ENCODE data around the gene BCAR3.

Gene BCAR3

DNA sequence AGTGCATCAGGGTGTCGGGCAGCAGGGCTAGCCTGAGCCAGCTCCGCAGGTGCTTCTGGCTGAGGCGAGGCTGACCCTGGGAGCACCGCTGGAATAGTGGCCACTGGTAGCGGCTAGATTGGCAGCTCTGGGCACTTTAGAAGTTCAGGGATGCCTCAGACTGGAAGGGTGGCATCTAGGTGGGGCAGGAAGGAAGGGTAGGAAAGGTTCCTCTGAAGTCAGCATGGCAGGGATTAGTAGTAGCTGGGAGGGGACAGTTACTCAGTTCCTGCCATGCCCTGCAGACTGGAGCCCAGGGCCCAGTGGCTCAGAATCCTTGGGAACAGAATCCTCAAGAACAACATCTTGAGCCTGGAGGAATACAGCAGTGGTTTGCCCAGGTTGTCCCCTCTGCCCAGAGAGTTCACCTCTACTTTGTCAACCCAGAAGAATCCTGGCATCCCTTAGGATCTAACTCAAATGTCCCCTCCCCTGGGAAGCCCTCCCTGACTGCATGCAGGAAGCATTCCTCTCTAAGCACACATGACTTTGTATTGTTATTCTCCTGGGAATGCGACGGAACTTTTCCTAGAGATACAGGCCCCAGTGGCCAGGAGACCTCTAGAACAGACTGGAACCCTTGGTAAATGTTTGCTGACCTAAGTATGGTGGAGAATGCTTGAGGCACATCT is 39.5 kb upstream of the BCAR3 start:
- TF ChIP-seq YY1 (IDR thresholded peaks at IDR 0.05; ENCODE audit: low read depth) (no peak), FOXM1 (IDR thresholded peaks at IDR 0.05; ENCODE audit: borderline replicate concordance, low read depth) (no peak), TEAD4 (IDR thresholded peaks at IDR 0.05) (no peak), RAD21 (IDR thresholded peaks at IDR 0.05; ENCODE audit: low read depth) (no peak), CREB1 (IDR thresholded peaks at IDR 0.05; ENCODE audit: low read depth) (no peak), EP300 (IDR thresholded peaks at IDR 0.05; ENCODE audit: borderline replicate concordance) (no peak), ZBTB7A (IDR thresholded peaks at IDR 0.05; ENCODE audit: low read depth) (no peak), CEBPB (IDR thresholded peaks at IDR 0.05) (no peak), REST (IDR thresholded peaks at IDR 0.05; ENCODE audit: low read depth) (no peak), USF1 (IDR thresholded peaks at IDR 0.05) (no peak), TCF12 (IDR thresholded peaks at IDR 0.05; ENCODE audit: low read depth) (no peak), NFIC (IDR thresholded peaks at IDR 0.05) (no peak), TAF1 (IDR thresholded peaks at IDR 0.05; ENCODE audit: low read depth) (no peak), EGR1 (IDR thresholded peaks at IDR 0.05) (no peak)
- TF ChIP-seq, protein P1, sequence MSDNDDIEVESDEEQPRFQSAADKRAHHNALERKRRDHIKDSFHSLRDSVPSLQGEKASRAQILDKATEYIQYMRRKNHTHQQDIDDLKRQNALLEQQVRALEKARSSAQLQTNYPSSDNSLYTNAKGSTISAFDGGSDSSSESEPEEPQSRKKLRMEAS (IDR thresholded peaks at IDR 0.05), result no peak

- TF ChIP-seq NFIC (IDR thresholded peaks at IDR 0.05), result no peak
- no peak for TF ChIP-seq TEAD4 (IDR thresholded peaks at IDR 0.05)
- TF ChIP-seq CEBPB (IDR thresholded peaks at IDR 0.05), result peak; percentile 52; the same call in 1 of the 2 replicates
These were observed 36.0 kb upstream of the BCAR3 start for GRCh38 chr1:93717640-93718039.

GRCh38 chr1:93716941-93717368 is 35.3 kb upstream of the BCAR3 start:
- TF ChIP-seq USF1 (IDR thresholded peaks at IDR 0.05) (peak; percentile 16; the same call in 1 of the 2 replicates), YY1 (IDR thresholded peaks at IDR 0.05; ENCODE audit: low read depth) (no peak)
- TF ChIP-seq, protein P1 (IDR thresholded peaks at IDR 0.05), result 0 out of 2 replicates have a peak, but pooled peaks have one; percentile 11

- no peak for TF ChIP-seq TCF12 (IDR thresholded peaks at IDR 0.05; ENCODE audit: low read depth)
- no peak for TF ChIP-seq USF1 (IDR thresholded peaks at IDR 0.05)
- no peak for TF ChIP-seq REST (IDR thresholded peaks at IDR 0.05; ENCODE audit: low read depth)
- no peak for TF ChIP-seq YY1 (IDR thresholded peaks at IDR 0.05; ENCODE audit: low read depth)
- no peak for TF ChIP-seq ZBTB7A (IDR thresholded peaks at IDR 0.05; ENCODE audit: low read depth)
- no peak for TF ChIP-seq RAD21 (IDR thresholded peaks at IDR 0.05; ENCODE audit: low read depth)
- TF ChIP-seq TAF1 (IDR thresholded peaks at IDR 0.05; ENCODE audit: low read depth), result no peak
- TF ChIP-seq EGR1 (IDR thresholded peaks at IDR 0.05), result no peak
- no peak for TF ChIP-seq FOXM1 (IDR thresholded peaks at IDR 0.05; ENCODE audit: borderline replicate concordance, low read depth)
- TF ChIP-seq NFIC (IDR thresholded peaks at IDR 0.05), result no peak
- TF ChIP-seq CREB1 (IDR thresholded peaks at IDR 0.05; ENCODE audit: low read depth), result no peak
- no peak for TF ChIP-seq EP300 (IDR thresholded peaks at IDR 0.05; ENCODE audit: borderline replicate concordance)
- no peak for TF ChIP-seq CEBPB (IDR thresholded peaks at IDR 0.05)
- TF ChIP-seq TEAD4 (IDR thresholded peaks at IDR 0.05), result no peak
- TF ChIP-seq, protein P1 (IDR thresholded peaks at IDR 0.05), result no peak
These were observed 34.5 kb upstream of the BCAR3 start for GRCh38 chr1:93716163-93716562.

- TF ChIP-seq TEAD4 (IDR thresholded peaks at IDR 0.05), result no peak
- no peak for TF ChIP-seq TAF1 (IDR thresholded peaks at IDR 0.05; ENCODE audit: low read depth)
- TF ChIP-seq USF1 (IDR thresholded peaks at IDR 0.05), result no peak
- no peak for TF ChIP-seq EP300 (IDR thresholded peaks at IDR 0.05; ENCODE audit: borderline replicate concordance)
- no peak for TF ChIP-seq EGR1 (IDR thresholded peaks at IDR 0.05)
- no peak for TF ChIP-seq CREB1 (IDR thresholded peaks at IDR 0.05; ENCODE audit: low read depth)
- TF ChIP-seq TCF12 (IDR thresholded peaks at IDR 0.05; ENCODE audit: low read depth), result no peak
- TF ChIP-seq NFIC (IDR thresholded peaks at IDR 0.05), result no peak
- TF ChIP-seq, protein P1 (IDR thresholded peaks at IDR 0.05), result no peak
- no peak for TF ChIP-seq FOXM1 (IDR thresholded peaks at IDR 0.05; ENCODE audit: borderline replicate concordance, low read depth)
- TF ChIP-seq YY1 (IDR thresholded peaks at IDR 0.05; ENCODE audit: low read depth), result no peak
- TF ChIP-seq CEBPB (IDR thresholded peaks at IDR 0.05), result no peak
These were observed 34.0 kb upstream of the BCAR3 start for GRCh38 chr1:93715529-93716126.
